ENCODE data around the gene ZNF195. TPM values are rescaled to one million over a fixed set of nuclear protein-coding genes. Genes with fewer than 3 reads are reported as not detected.
"Not testable (repeated sequence)": the region's sequence is repeated elsewhere in the genome, so short reads cannot be mapped to it uniquely, and the experiment has no call there.

ZNF195 gene
- total and polyA plus RNA-seq, 2 donors (not counting 1 experiment from before 2014, with no cell fraction given), result 21.3 to 47.3 TPM

DNA sequence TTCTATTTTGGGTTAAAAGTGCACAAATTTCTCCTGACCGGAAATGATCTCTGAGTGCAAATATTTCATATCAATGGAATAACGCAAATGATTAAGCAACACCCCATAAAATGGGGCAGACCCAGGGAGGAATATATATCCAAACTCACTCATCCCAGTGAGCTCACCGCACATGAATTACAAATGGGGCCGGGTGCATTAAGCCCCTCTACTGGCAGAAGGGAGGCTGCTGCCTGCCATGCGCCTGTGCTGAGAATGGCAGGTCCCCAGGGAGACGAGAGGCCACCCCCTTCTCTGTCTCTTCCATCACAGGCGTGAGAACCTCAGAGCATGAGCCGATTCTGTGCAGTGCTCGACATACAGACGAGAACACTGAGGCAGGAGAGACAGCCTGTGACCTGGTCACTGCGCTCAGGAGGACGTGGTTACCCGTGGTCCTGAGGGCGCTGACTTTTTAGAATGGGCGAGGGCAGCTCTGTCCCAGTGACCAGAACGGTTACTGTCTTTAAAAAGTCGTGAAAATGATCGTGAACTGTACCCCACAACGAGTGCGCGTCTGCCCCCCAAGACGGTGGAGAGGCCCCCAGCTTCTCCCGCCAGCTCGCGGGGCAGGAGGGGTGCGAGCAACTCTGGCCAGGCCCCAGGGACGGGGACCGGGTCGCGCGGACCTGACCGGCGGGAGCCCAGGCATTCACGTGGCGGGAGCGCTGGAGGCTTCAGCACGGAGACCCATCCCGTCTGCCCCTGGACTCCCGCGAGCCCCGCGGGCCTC lies 42.8 kb upstream of the ZNF195 start:
- H3K9me3 Mint-ChIP-seq (ENCODE audit: insufficient read depth); POLR2A ChIA-PET; H4K20me1 ChIP-seq (ENCODE audit: control insufficient read depth, insufficient read depth, low read length, poor library complexity, severe bottlenecking); H3K27me3 ChIP-seq (replicated peaks in 1 of 4; ENCODE audit: control extremely low read depth in 1 of 4, control insufficient read depth in 3 of 4, insufficient read depth in 4 of 4, low read length in 3 of 4); ATAC-seq (ENCODE audit: low read depth); H3K9me3 ChIP-seq (ENCODE audit: control extremely low read depth in 1 of 3, control insufficient read depth in 2 of 3, insufficient read depth in 1 of 3, low read length in 2 of 3); CTCF ChIA-PET; H3K27me3 Mint-ChIP-seq; H3K36me3 ChIP-seq (replicated peaks in 1 of 2; ENCODE audit: control extremely low read depth in 1 of 2, control insufficient read depth in 1 of 2, extremely low read depth in 1 of 2, insufficient read depth in 2 of 2, low read length in 1 of 2); H3K79me2 ChIP-seq (ENCODE audit: control insufficient read depth, insufficient read depth, low read length): not testable (repeated sequence)
- Histone ChIP-seq H3K27ac (ENCODE audit: low read length in 2 of 2) (peak overlapping the region in 1 of 2 donors; percentile 30), H3K9ac (ENCODE audit: low read length) (peak overlapping the region; percentile 71), H2AFZ (ENCODE audit: insufficient read depth, low read depth, low read length, poor library complexity, severe bottlenecking) (peak overlapping the region; percentile 72), H3K4me1 (ENCODE audit: control insufficient read depth in 2 of 2, insufficient read depth in 2 of 2, low read length in 2 of 2) (peaks cover 0 to 10% of the 10 kb centered on the region in 2 donors), H3K4me2 (replicated peaks; ENCODE audit: low read depth, low read length, poor library complexity, severe bottlenecking) (peak overlapping the region; percentile 70), H3K4me3 (ENCODE audit: control extremely low read depth in 1 of 5, extremely low read depth in 1 of 5, insufficient read depth in 1 of 5, low read depth in 2 of 5, low read length in 4 of 5) (peak overlapping the region in 4 of 5 experiments; percentile 67 to 79 (median 70))
- peak; percentile 72 for DNase-seq
- WGBS (ENCODE audit: insufficient coverage), result 5% methylated on average over 36 of the region's 42 CpGs
- H3K4me3 Mint-ChIP-seq, result peak overlapping the region; percentile 96
- peaks cover 10% of the 10 kb centered on the region for H3K4me1 Mint-ChIP-seq
- intact Hi-C loops (cut with micrococcal nuclease), result loop anchor here (1.0 to 2.0 kb wide), 3 partner anchors 42 to 537 kb away; partner anchors contain the start of genes CDKN1C, NAP1L4 and ZNF195
- peak overlapping the region; percentile 96 for H3K27ac Mint-ChIP-seq

DNA sequence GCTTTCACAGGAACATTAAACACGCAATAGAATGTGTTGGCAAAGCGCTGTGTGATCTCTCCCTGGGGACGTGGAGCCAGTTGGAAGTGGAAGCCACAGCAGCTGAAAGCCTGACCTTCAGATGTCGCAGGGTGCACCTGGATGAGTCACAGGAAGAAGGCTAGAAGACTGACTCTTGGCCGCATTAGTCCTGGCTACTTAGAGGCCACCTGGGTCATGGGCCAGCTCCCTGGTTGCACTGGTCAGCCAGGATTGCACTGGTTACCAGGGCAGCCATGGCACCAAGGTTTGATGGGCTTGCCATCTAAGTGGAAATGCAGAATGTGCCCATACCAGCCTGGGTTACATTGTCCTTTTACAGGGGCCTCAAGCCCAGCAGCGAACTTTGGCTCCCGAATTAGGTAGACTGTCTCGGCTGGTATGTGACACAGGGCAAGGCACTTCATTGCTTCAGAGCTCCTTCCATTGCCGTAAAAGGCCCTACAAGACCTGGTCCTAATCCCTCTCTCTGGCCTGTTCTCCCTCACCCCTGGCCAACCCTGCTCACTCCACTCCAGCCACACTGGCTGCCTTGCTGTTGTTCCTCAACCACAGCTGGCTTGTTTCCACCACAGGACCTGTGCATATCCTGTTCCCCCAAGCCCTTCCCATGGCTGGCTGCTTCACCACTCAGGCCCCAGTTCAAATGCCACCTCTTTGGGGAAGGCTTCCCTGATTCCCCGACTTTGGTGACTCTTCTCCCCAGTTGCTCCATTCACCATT lies 41.5 kb upstream of the ZNF195 start:
- H2AFZ ChIP-seq (ENCODE audit: insufficient read depth, low read depth, low read length, poor library complexity, severe bottlenecking), result not testable (repeated sequence)

DNA sequence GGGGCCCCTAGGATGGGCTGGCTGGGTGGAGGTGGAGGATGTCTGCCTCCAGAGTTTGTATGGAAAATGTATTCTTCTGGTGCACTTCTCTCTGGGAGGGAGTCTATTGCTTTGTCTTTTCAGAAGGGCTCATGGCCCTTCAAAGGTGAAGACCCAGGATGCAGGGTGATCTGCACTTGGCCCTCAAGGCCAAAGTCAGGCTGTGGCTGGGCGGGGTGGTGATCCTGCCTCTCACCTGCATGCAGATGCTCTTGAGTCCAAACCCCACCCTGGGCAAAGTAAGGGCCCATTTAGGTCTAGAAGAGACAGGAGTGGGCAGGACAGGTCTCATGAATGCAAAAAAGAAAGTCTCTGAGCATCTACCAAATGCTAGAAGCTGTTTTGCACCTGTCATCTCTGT lies 40.5 kb upstream of the ZNF195 start:
- H3K36me3 ChIP-seq (replicated peaks in 1 of 2; ENCODE audit: control extremely low read depth in 1 of 2, control insufficient read depth in 1 of 2, extremely low read depth in 1 of 2, insufficient read depth in 2 of 2, low read length in 1 of 2); H2AFZ ChIP-seq (ENCODE audit: insufficient read depth, low read depth, low read length, poor library complexity, severe bottlenecking); H3K9ac ChIP-seq (ENCODE audit: low read length); ATAC-seq (ENCODE audit: low read depth); POLR2A ChIA-PET; H3K27me3 ChIP-seq (replicated peaks in 1 of 4; ENCODE audit: control extremely low read depth in 1 of 4, control insufficient read depth in 3 of 4, insufficient read depth in 4 of 4, low read length in 3 of 4); H4K20me1 ChIP-seq (ENCODE audit: control insufficient read depth, insufficient read depth, low read length, poor library complexity, severe bottlenecking); H3K79me2 ChIP-seq (ENCODE audit: control insufficient read depth, insufficient read depth, low read length); H3K27ac ChIP-seq (ENCODE audit: low read length in 2 of 2); H3K27ac Mint-ChIP-seq; H3K4me2 ChIP-seq (replicated peaks; ENCODE audit: low read depth, low read length, poor library complexity, severe bottlenecking); CTCF ChIA-PET; H3K4me3 Mint-ChIP-seq; H3K4me3 ChIP-seq (ENCODE audit: control extremely low read depth in 1 of 5, extremely low read depth in 1 of 5, insufficient read depth in 1 of 5, low read depth in 2 of 5, low read length in 4 of 5); DNase-seq; H3K27me3 Mint-ChIP-seq; H3K9me3 ChIP-seq (ENCODE audit: control extremely low read depth in 1 of 3, control insufficient read depth in 2 of 3, insufficient read depth in 1 of 3, low read length in 2 of 3); H3K9me3 Mint-ChIP-seq (ENCODE audit: insufficient read depth): not testable (repeated sequence)
- WGBS (ENCODE audit: insufficient coverage), result no CpG with 5 or more reads among the region's 1 CpG
- intact Hi-C loops (cut with micrococcal nuclease), result loop anchor here (5.0 kb wide), 1 partner anchor 382 kb away; no protein-coding TSS in a partner anchor
- H3K4me1 Mint-ChIP-seq, result peaks cover 10% of the 10 kb centered on the region
- peaks cover 0 to 10% of the 10 kb centered on the region in 2 donors for H3K4me1 ChIP-seq (ENCODE audit: control insufficient read depth in 2 of 2, insufficient read depth in 2 of 2, low read length in 2 of 2)

More for the DNA sequence above, 41.5 kb upstream of the ZNF195 start:
- H3K4me3 ChIP-seq (ENCODE audit: control extremely low read depth in 1 of 5, extremely low read depth in 1 of 5, insufficient read depth in 1 of 5, low read depth in 2 of 5, low read length in 4 of 5); H3K9me3 Mint-ChIP-seq (ENCODE audit: insufficient read depth); H3K9ac ChIP-seq (ENCODE audit: low read length); H3K27me3 ChIP-seq (replicated peaks in 1 of 4; ENCODE audit: control extremely low read depth in 1 of 4, control insufficient read depth in 3 of 4, insufficient read depth in 4 of 4, low read length in 3 of 4); H3K36me3 ChIP-seq (replicated peaks in 1 of 2; ENCODE audit: control extremely low read depth in 1 of 2, control insufficient read depth in 1 of 2, extremely low read depth in 1 of 2, insufficient read depth in 2 of 2, low read length in 1 of 2); ATAC-seq (ENCODE audit: low read depth); H3K9me3 ChIP-seq (ENCODE audit: control extremely low read depth in 1 of 3, control insufficient read depth in 2 of 3, insufficient read depth in 1 of 3, low read length in 2 of 3); POLR2A ChIA-PET; H3K79me2 ChIP-seq (ENCODE audit: control insufficient read depth, insufficient read depth, low read length); DNase-seq; CTCF ChIA-PET; H3K4me2 ChIP-seq (replicated peaks; ENCODE audit: low read depth, low read length, poor library complexity, severe bottlenecking); H3K27me3 Mint-ChIP-seq; H3K27ac ChIP-seq (ENCODE audit: low read length in 2 of 2); H4K20me1 ChIP-seq (ENCODE audit: control insufficient read depth, insufficient read depth, low read length, poor library complexity, severe bottlenecking); intact Hi-C loops (cut with micrococcal nuclease): not testable (repeated sequence)
- H3K4me1 Mint-ChIP-seq, result peaks cover 10% of the 10 kb centered on the region
- H3K4me3 Mint-ChIP-seq, result peak overlapping the region; percentile 52
- peak overlapping the region; percentile 38 for H3K27ac Mint-ChIP-seq
- peaks cover 0 to 10% of the 10 kb centered on the region in 2 donors for H3K4me1 ChIP-seq (ENCODE audit: control insufficient read depth in 2 of 2, insufficient read depth in 2 of 2, low read length in 2 of 2)
- WGBS (ENCODE audit: insufficient coverage), result 84% methylated on average over 5 of the region's 10 CpGs

All from B cell (primary cell).